ENCODE data around the gene KIAA1549. TPM values are rescaled to one million over a fixed set of nuclear protein-coding genes. Genes with fewer than 3 reads are reported as not detected.

The KIAA1549 gene
- total RNA-seq, 1 donor = 3.7 TPM

GRCh38 chr7:138975343-138976104 lies 5.7 kb downstream of the KIAA1549 start:
- no peak for TF ChIP-seq CTCF (IDR thresholded peaks at IDR 0.05; ENCODE audit: insufficient read depth, low read length)
- no peak for DNase-seq (ENCODE audit: low read depth)
- no peak overlapping the region for H3K4me3 ChIP-seq (ENCODE audit: low read depth, low read length)

GRCh38 chr7:138974675-138975292 lies 6.4 kb downstream of the KIAA1549 start:
- no peak for TF ChIP-seq CTCF (IDR thresholded peaks at IDR 0.05; ENCODE audit: insufficient read depth, low read length)
- H3K4me3 ChIP-seq (ENCODE audit: low read depth, low read length) = no peak overlapping the region
- DNase-seq (ENCODE audit: low read depth) = no peak

GRCh38 chr7:138974103-138974502 lies 7.1 kb downstream of the KIAA1549 start:
- no peak for TF ChIP-seq CTCF (IDR thresholded peaks at IDR 0.05; ENCODE audit: insufficient read depth, low read length)
- no peak for DNase-seq (ENCODE audit: low read depth)
- H3K4me3 ChIP-seq (ENCODE audit: low read depth, low read length) = no peak overlapping the region

GRCh38 chr7:138970952-138971351 lies 10.2 kb downstream of the KIAA1549 start:
- no peak overlapping the region for H3K4me3 ChIP-seq (ENCODE audit: low read depth, low read length)
- no peak for DNase-seq (ENCODE audit: low read depth)
- no peak for TF ChIP-seq CTCF (IDR thresholded peaks at IDR 0.05; ENCODE audit: insufficient read depth, low read length)

- no peak for TF ChIP-seq CTCF (IDR thresholded peaks at IDR 0.05; ENCODE audit: insufficient read depth, low read length)
- DNase-seq (ENCODE audit: low read depth) = no peak
- no peak overlapping the region for H3K4me3 ChIP-seq (ENCODE audit: low read depth, low read length)
Measured at GRCh38 chr7:138970446-138970845, 10.7 kb downstream of the KIAA1549 start.

- no peak for TF ChIP-seq CTCF (IDR thresholded peaks at IDR 0.05; ENCODE audit: insufficient read depth, low read length)
- no peak overlapping the region for H3K4me3 ChIP-seq (ENCODE audit: low read depth, low read length)
- DNase-seq (ENCODE audit: low read depth) = no peak
Measured at GRCh38 chr7:138967159-138967558, 14.0 kb downstream of the KIAA1549 start.

All from fibroblast of the aortic adventitia (primary cell).